Measurements from ENCODE around the gene TAPT1.

Gene TAPT1

GRCh38 chr4:16131293-16131692, 95.0 kb downstream of the TAPT1 start:
- DNase-seq (ENCODE audit: low spot score), result no peak

- DNase-seq (ENCODE audit: low spot score), result no peak
Measured at GRCh38 chr4:16129336-16129735, 96.9 kb downstream of the TAPT1 start.

GRCh38 chr4:16126714-16127113, 99.6 kb downstream of the TAPT1 start:
- DNase-seq (ENCODE audit: low spot score), result no peak

GRCh38 chr4:16125571-16126445, 100.5 kb downstream of the TAPT1 start:
- DNase-seq (ENCODE audit: low spot score), result no peak

GRCh38 chr4:16124232-16124631, 102.0 kb downstream of the TAPT1 start:
- DNase-seq (ENCODE audit: low spot score), result no peak

GRCh38 chr4:16123356-16124084, 102.8 kb downstream of the TAPT1 start:
- no peak for DNase-seq (ENCODE audit: low spot score)

GRCh38 chr4:16122784-16123183, 103.5 kb downstream of the TAPT1 start:
- DNase-seq (ENCODE audit: low spot score), result no peak

- DNase-seq (ENCODE audit: low spot score), result no peak
Measured at GRCh38 chr4:16122308-16122711, 104.0 kb downstream of the TAPT1 start.

- no peak for DNase-seq (ENCODE audit: low spot score)
Measured at GRCh38 chr4:16120720-16121119, 105.6 kb downstream of the TAPT1 start.

GRCh38 chr4:16119981-16120380, 106.3 kb downstream of the TAPT1 start:
- no peak for DNase-seq (ENCODE audit: low spot score)

- DNase-seq (ENCODE audit: low spot score), result no peak
Measured at GRCh38 chr4:16118090-16118489, 108.2 kb downstream of the TAPT1 start.

GRCh38 chr4:16117164-16117563, 109.1 kb downstream of the TAPT1 start:
- DNase-seq (ENCODE audit: low spot score), result no peak

- DNase-seq (ENCODE audit: low spot score), result no peak
Measured at GRCh38 chr4:16116493-16116990, 109.7 kb downstream of the TAPT1 start.

GRCh38 chr4:16116019-16116418, 110.3 kb downstream of the TAPT1 start:
- no peak for DNase-seq (ENCODE audit: low spot score)

- DNase-seq (ENCODE audit: low spot score), result no peak
Measured at GRCh38 chr4:16114546-16114945, 111.7 kb downstream of the TAPT1 start.

GRCh38 chr4:16113741-16114140, 112.5 kb downstream of the TAPT1 start:
- no peak for DNase-seq (ENCODE audit: low spot score)

GRCh38 chr4:16111533-16111932, 114.7 kb downstream of the TAPT1 start:
- DNase-seq (ENCODE audit: low spot score), result no peak

GRCh38 chr4:16110661-16111290, 115.5 kb downstream of the TAPT1 start:
- no peak for DNase-seq (ENCODE audit: low spot score)
